ENCODE measurements around the gene L2HGDH.

DNA sequence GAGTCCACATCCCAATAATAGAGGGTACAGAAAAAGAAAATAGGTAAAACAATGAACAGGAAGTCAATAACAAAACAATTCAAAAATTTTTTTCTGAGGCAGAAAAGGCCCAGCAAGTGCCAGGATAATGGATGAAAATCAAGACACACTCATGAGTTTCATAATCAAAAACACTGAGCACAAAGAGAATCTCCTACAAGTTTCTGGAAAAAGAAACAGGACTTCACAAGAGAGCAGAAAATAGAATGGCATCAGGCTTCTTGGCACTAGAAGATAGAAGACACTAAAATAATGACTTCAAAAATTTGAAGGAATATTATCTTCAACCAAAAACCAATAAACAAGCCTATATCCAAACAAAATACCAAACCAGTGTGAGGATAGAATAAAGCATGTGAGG lies 36.9 kb upstream of the L2HGDH start:
- TF ChIP-seq, protein P1, sequence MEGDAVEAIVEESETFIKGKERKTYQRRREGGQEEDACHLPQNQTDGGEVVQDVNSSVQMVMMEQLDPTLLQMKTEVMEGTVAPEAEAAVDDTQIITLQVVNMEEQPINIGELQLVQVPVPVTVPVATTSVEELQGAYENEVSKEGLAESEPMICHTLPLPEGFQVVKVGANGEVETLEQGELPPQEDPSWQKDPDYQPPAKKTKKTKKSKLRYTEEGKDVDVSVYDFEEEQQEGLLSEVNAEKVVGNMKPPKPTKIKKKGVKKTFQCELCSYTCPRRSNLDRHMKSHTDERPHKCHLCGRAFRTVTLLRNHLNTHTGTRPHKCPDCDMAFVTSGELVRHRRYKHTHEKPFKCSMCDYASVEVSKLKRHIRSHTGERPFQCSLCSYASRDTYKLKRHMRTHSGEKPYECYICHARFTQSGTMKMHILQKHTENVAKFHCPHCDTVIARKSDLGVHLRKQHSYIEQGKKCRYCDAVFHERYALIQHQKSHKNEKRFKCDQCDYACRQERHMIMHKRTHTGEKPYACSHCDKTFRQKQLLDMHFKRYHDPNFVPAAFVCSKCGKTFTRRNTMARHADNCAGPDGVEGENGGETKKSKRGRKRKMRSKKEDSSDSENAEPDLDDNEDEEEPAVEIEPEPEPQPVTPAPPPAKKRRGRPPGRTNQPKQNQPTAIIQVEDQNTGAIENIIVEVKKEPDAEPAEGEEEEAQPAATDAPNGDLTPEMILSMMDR (IDR thresholded peaks at IDR 0.05; ENCODE audit: low read length): no peak
- TF ChIP-seq EZH2phosphoT487 (IDR thresholded peaks at IDR 0.05; ENCODE audit: low read length): no peak

All from MM.1S (cell line).